Measurements from ENCODE around the gene CSTPP1.
A peak's percentile ranks its signal among the peaks of the same experiment; 100 is the strongest.

CSTPP1 gene

GRCh38 chr11:47056261-47056915, 119.8 kb downstream of the CSTPP1 start:
- TF ChIP-seq, protein P1, sequence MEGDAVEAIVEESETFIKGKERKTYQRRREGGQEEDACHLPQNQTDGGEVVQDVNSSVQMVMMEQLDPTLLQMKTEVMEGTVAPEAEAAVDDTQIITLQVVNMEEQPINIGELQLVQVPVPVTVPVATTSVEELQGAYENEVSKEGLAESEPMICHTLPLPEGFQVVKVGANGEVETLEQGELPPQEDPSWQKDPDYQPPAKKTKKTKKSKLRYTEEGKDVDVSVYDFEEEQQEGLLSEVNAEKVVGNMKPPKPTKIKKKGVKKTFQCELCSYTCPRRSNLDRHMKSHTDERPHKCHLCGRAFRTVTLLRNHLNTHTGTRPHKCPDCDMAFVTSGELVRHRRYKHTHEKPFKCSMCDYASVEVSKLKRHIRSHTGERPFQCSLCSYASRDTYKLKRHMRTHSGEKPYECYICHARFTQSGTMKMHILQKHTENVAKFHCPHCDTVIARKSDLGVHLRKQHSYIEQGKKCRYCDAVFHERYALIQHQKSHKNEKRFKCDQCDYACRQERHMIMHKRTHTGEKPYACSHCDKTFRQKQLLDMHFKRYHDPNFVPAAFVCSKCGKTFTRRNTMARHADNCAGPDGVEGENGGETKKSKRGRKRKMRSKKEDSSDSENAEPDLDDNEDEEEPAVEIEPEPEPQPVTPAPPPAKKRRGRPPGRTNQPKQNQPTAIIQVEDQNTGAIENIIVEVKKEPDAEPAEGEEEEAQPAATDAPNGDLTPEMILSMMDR (conservative IDR thresholded peaks at IDR 0.05; ENCODE audit: low read depth, low read length): no peak
- Histone ChIP-seq H3K27me3 (ENCODE audit: insufficient read depth, low read depth) (no peaks in the 10 kb centered on the region), H3K4me2 (peak overlapping the region; percentile 20; the same call in 1 of the 2 replicates), H3K79me2 (ENCODE audit: insufficient read depth, low read depth) (no peaks in the 10 kb centered on the region), H3K27ac (no peak overlapping the region), H4K20me1 (ENCODE audit: insufficient read depth) (no peaks in the 10 kb centered on the region), H3K36me3 (ENCODE audit: insufficient read depth) (no peaks in the 10 kb centered on the region; the same call in 1 of the 2 replicates), H2AFZ (ENCODE audit: low read depth) (no peak overlapping the region), H3K4me1 (ENCODE audit: low read depth, poor library complexity, severe bottlenecking) (peaks cover 32% of the 10 kb centered on the region), H3K9ac (no peak overlapping the region), H3K4me3 (IDR thresholded peaks at IDR 0.05; ENCODE audit: insufficient read depth, low read depth, low read length) (no peak overlapping the region)

DNA sequence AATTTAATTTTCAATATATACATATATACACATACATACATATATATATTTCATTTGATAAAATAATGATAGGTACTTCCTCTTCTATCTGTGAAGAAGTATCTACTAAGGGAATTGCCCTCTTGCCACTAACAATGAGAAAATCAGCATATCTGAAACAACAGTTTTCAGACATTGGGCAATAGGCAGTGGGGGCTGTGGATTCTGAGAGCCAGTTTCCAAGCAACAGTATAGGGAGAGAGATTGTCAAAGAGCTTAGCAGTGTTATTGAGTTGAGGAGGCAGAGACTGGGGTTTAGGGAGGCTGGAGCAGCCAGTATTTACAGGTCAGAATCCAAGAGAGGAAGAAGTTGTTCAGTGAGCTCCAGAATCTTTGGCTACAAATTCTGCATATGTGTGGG, 120.8 kb downstream of the CSTPP1 start:
- H3K27me3 ChIP-seq (ENCODE audit: insufficient read depth, low read depth): no peaks in the 10 kb centered on the region
- H3K4me3 ChIP-seq (IDR thresholded peaks at IDR 0.05; ENCODE audit: insufficient read depth, low read depth, low read length): no peak overlapping the region
- H3K79me2 ChIP-seq (ENCODE audit: insufficient read depth, low read depth): no peaks in the 10 kb centered on the region
- H3K36me3 ChIP-seq (ENCODE audit: insufficient read depth): no peaks in the 10 kb centered on the region; the same call in 1 of the 2 replicates
- H3K9ac ChIP-seq: no peak overlapping the region
- H2AFZ ChIP-seq (ENCODE audit: low read depth): no peak overlapping the region
- no peaks in the 10 kb centered on the region for H4K20me1 ChIP-seq (ENCODE audit: insufficient read depth)
- H3K27ac ChIP-seq: no peak overlapping the region
- no peak overlapping the region for H3K4me2 ChIP-seq
- TF ChIP-seq, protein P1 (conservative IDR thresholded peaks at IDR 0.05; ENCODE audit: low read depth, low read length): no peak
- peaks cover 42% of the 10 kb centered on the region for H3K4me1 ChIP-seq (ENCODE audit: low read depth, poor library complexity, severe bottlenecking)

GRCh38 chr11:47060807-47061206, 124.2 kb downstream of the CSTPP1 start:
- Histone ChIP-seq H4K20me1 (ENCODE audit: insufficient read depth) (no peaks in the 10 kb centered on the region), H3K79me2 (ENCODE audit: insufficient read depth, low read depth) (no peaks in the 10 kb centered on the region), H3K9ac (no peak overlapping the region), H3K4me2 (peak overlapping the region; percentile 11; the same call in 1 of the 2 replicates), H3K27ac (no peak overlapping the region), H3K4me3 (IDR thresholded peaks at IDR 0.05; ENCODE audit: insufficient read depth, low read depth, low read length) (no peak overlapping the region), H2AFZ (ENCODE audit: low read depth) (no peak overlapping the region), H3K27me3 (ENCODE audit: insufficient read depth, low read depth) (no peaks in the 10 kb centered on the region), H3K4me1 (ENCODE audit: low read depth, poor library complexity, severe bottlenecking) (peaks cover 50% of the 10 kb centered on the region), H3K36me3 (ENCODE audit: insufficient read depth) (no peaks in the 10 kb centered on the region; the same call in 1 of the 2 replicates)
- TF ChIP-seq, protein P1 (conservative IDR thresholded peaks at IDR 0.05; ENCODE audit: low read depth, low read length): no peak

GRCh38 chr11:47061429-47062178, 125.0 kb downstream of the CSTPP1 start:
- Histone ChIP-seq H3K27ac (no peak overlapping the region), H3K79me2 (ENCODE audit: insufficient read depth, low read depth) (no peaks in the 10 kb centered on the region), H4K20me1 (ENCODE audit: insufficient read depth) (no peaks in the 10 kb centered on the region), H3K4me1 (ENCODE audit: low read depth, poor library complexity, severe bottlenecking) (peaks cover 42% of the 10 kb centered on the region), H3K4me3 (IDR thresholded peaks at IDR 0.05; ENCODE audit: insufficient read depth, low read depth, low read length) (no peak overlapping the region), H3K9ac (no peak overlapping the region), H3K27me3 (ENCODE audit: insufficient read depth, low read depth) (no peaks in the 10 kb centered on the region), H3K4me2 (peak overlapping the region; percentile 61), H3K36me3 (ENCODE audit: insufficient read depth) (no peaks in the 10 kb centered on the region; the same call in 1 of the 2 replicates), H2AFZ (ENCODE audit: low read depth) (no peak overlapping the region)
- TF ChIP-seq, protein P1 (conservative IDR thresholded peaks at IDR 0.05; ENCODE audit: low read depth, low read length): no peak

Data from KMS-11 (cell line).